Measurements from ENCODE around the gene GAB2. TPM values are rescaled to one million over a fixed set of nuclear protein-coding genes. Genes with fewer than 3 reads are reported as not detected.

Gene GAB2
- polyA plus RNA-seq, 3 donors: 2.8 to 39.4 (median 4.4) TPM

DNA sequence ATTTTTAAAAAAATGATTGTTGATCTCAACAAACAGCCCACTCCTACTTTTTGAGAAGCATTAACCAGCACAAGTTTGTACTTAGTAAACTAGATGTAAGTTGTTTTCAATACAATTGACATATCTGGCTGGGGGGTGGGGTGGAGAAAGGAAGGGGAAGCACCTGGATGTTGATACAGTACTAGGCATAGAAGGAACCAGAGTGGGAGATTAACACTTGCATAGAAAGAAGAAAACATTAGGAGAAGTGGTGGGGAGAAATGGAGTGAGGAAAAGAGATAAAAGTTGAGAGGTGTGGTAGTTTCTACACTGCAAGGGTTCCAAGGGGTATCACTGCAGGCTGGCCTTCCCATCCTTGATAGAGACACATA, 10.6 kb upstream of the GAB2 start:
- intact Hi-C loops (cut with micrococcal nuclease): loop anchor here in 1 of 2 donors (5.0 kb wide), 1 partner anchor 136 kb away; no protein-coding TSS in a partner anchor
- peak overlapping the region; percentile 56 for H3K9ac ChIP-seq (ENCODE audit: insufficient read depth, low read length, poor library complexity, severe bottlenecking)
- H3K9me3 ChIP-seq (replicated peaks in 1 of 2; ENCODE audit: control insufficient read depth in 1 of 2, insufficient read depth in 1 of 2, low read length in 2 of 2): no peaks in the 10 kb centered on the region
- H3K4me3 ChIP-seq (replicated peaks in 1 of 3; ENCODE audit: low read depth in 2 of 3, low read length in 3 of 3): peak overlapping the region in 2 of 3 experiments; percentile 35 to 72
- H3K36me3 ChIP-seq (replicated peaks in 1 of 2; ENCODE audit: control insufficient read depth in 1 of 2, insufficient read depth in 2 of 2, low read length in 2 of 2): no peaks in the 10 kb centered on the region
- H3K27ac Mint-ChIP-seq: peak overlapping the region; percentile 98 to 99 (median 98)
- no peaks in the 10 kb centered on the region for H4K20me1 ChIP-seq (ENCODE audit: insufficient read depth, low read length)
- peak overlapping the region; percentile 80 for H3K4me2 ChIP-seq (replicated peaks; ENCODE audit: extremely low read depth, low read length, poor library complexity, severe bottlenecking)
- H3K4me3 Mint-ChIP-seq: peak overlapping the region in 1 of 2 donors; percentile 72
- no peak for DNase-seq
- peaks cover 0 to 2% (median 0%) of the 10 kb centered on the region in 7 donors for H3K9me3 Mint-ChIP-seq
- H3K4me1 Mint-ChIP-seq: peaks cover 64% of the 10 kb centered on the region
- no peaks in the 10 kb centered on the region for H3K27me3 ChIP-seq (ENCODE audit: control insufficient read depth in 2 of 2, insufficient read depth in 2 of 2, low read length in 2 of 2)
- peaks cover 0 to 2% (median 0%) of the 10 kb centered on the region in 3 donors for H3K27me3 Mint-ChIP-seq (ENCODE audit: low read depth in 3 of 3)
- peaks cover 60 to 66% of the 10 kb centered on the region in 2 donors for H3K4me1 ChIP-seq (ENCODE audit: control insufficient read depth in 1 of 2, insufficient read depth in 2 of 2, low read length in 2 of 2)
- peaks cover 0 to 6% of the 10 kb centered on the region in 2 donors for H3K36me3 Mint-ChIP-seq
- no peaks in the 10 kb centered on the region for H3K79me2 ChIP-seq (ENCODE audit: insufficient read depth, low read length)
- TF ChIP-seq, protein P1, sequence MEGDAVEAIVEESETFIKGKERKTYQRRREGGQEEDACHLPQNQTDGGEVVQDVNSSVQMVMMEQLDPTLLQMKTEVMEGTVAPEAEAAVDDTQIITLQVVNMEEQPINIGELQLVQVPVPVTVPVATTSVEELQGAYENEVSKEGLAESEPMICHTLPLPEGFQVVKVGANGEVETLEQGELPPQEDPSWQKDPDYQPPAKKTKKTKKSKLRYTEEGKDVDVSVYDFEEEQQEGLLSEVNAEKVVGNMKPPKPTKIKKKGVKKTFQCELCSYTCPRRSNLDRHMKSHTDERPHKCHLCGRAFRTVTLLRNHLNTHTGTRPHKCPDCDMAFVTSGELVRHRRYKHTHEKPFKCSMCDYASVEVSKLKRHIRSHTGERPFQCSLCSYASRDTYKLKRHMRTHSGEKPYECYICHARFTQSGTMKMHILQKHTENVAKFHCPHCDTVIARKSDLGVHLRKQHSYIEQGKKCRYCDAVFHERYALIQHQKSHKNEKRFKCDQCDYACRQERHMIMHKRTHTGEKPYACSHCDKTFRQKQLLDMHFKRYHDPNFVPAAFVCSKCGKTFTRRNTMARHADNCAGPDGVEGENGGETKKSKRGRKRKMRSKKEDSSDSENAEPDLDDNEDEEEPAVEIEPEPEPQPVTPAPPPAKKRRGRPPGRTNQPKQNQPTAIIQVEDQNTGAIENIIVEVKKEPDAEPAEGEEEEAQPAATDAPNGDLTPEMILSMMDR (IDR thresholded peaks at IDR 0.05): no peak
- peak overlapping the region; percentile 82 to 95 for H3K27ac ChIP-seq (ENCODE audit: low read depth in 1 of 2, low read length in 2 of 2)
- peak overlapping the region; percentile 43 for H2AFZ ChIP-seq (ENCODE audit: insufficient read depth, low read depth, low read length, poor library complexity, severe bottlenecking)

DNA sequence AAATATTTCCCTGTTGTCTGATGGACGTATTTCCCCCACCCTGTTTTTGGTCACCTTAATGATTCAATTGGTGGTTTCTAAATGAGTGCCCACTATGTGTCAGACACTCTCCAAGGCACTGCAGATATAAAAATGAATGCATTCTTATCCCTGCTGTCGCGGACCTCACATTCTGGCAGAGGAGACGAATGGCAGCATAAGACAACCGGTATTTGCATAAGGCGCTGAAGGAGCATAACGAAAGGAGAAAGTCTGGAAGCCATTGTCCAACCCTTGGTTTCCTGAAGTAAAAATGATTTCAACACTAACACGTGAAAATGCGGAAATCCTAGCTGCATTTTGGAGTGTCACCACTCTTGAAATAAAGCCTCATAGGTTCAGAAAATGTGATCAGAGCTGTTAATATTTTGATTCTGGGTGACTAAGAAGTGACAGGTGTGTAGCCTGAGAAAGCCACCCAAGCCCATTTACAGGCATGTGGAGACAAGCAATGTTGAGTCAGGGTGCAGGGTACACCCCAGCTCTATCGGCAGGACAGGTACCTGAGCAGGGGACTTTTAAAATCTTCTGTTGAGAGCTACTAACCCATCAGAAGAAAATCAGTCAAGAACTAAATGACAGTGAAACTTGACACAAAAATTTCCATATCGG, 10.1 kb upstream of the GAB2 start:
- Histone ChIP-seq H3K9ac (ENCODE audit: insufficient read depth, low read length, poor library complexity, severe bottlenecking) (peak overlapping the region; percentile 56), H3K27ac (ENCODE audit: low read depth in 1 of 2, low read length in 2 of 2) (peak overlapping the region; percentile 82 to 95), H3K9me3 (replicated peaks in 1 of 2; ENCODE audit: control insufficient read depth in 1 of 2, insufficient read depth in 1 of 2, low read length in 2 of 2) (no peaks in the 10 kb centered on the region), H3K27me3 (ENCODE audit: control insufficient read depth in 2 of 2, insufficient read depth in 2 of 2, low read length in 2 of 2) (no peaks in the 10 kb centered on the region), H3K36me3 (replicated peaks in 1 of 2; ENCODE audit: control insufficient read depth in 1 of 2, insufficient read depth in 2 of 2, low read length in 2 of 2) (no peaks in the 10 kb centered on the region), H2AFZ (ENCODE audit: insufficient read depth, low read depth, low read length, poor library complexity, severe bottlenecking) (peak overlapping the region; percentile 43), H3K4me3 (replicated peaks in 1 of 3; ENCODE audit: low read depth in 2 of 3, low read length in 3 of 3) (peak overlapping the region; percentile 35 to 74 (median 72)), H3K4me2 (replicated peaks; ENCODE audit: extremely low read depth, low read length, poor library complexity, severe bottlenecking) (peak overlapping the region; percentile 80), H4K20me1 (ENCODE audit: insufficient read depth, low read length) (no peaks in the 10 kb centered on the region), H3K4me1 (ENCODE audit: control insufficient read depth in 1 of 2, insufficient read depth in 2 of 2, low read length in 2 of 2) (peaks cover 63 to 71% of the 10 kb centered on the region in 2 donors), H3K79me2 (ENCODE audit: insufficient read depth, low read length) (no peaks in the 10 kb centered on the region)
- WGBS (ENCODE audit: insufficient coverage): 0% methylated on average over 5 of the region's 11 CpGs
- TF ChIP-seq, protein P1 (IDR thresholded peaks at IDR 0.05): no peak
- Mint-ChIP-seq H3K27me3 (ENCODE audit: low read depth in 3 of 3) (peaks cover 0 to 2% (median 0%) of the 10 kb centered on the region in 3 donors), H3K36me3 (peaks cover 0 to 6% of the 10 kb centered on the region in 2 donors), H3K4me3 (peak overlapping the region; percentile 72 to 89), H3K4me1 (peaks cover 67% of the 10 kb centered on the region), H3K27ac (peak overlapping the region; percentile 98 to 99 (median 98)), H3K9me3 (peaks cover 0 to 2% (median 0%) of the 10 kb centered on the region in 7 donors)
- intact Hi-C loops (cut with micrococcal nuclease): loop anchor here in 1 of 2 donors (5.0 kb wide), 1 partner anchor 135 kb away; no protein-coding TSS in a partner anchor
- peak; percentile 72 to 92 (median 82) for DNase-seq

Measured in CD14-positive monocyte (primary cell).